PFSK-1 (cell line): ENCODE measurements around the gene BCAS3.

Experiments
- FOXP2 ChIP-seq: optimal IDR thresholded peaks from 2 replicates; pipeline ENCODE3; 2011; ENCODE audit warnings: borderline replicate concordance, control low read depth, inconsistent platforms; ENCODE audit not compliant: insufficient read depth; ENCODE audit errors: extremely low read length, extremely low read depth
- POLR2AphosphoS5 ChIP-seq: IDR thresholded peaks from 2 replicates; pipeline ENCODE4 v1.6.1; 2012; ENCODE audit warnings: low read depth, mild to moderate bottlenecking, control low read depth, low read length, moderate library complexity
- REST ChIP-seq, 2 experiments: IDR thresholded peaks; 2 replicates each; pipeline versions ENCODE4 v1.6.1 to v1.8.0; 2011 to 2012; ENCODE audit warnings: low read depth in 2 of 2, low read length in 2 of 2, control low read depth in 1 of 2, inconsistent platforms in 1 of 2, mild to moderate bottlenecking in 1 of 2, moderate library complexity in 1 of 2; ENCODE audit not compliant: insufficient read depth in 1 of 2
- SIN3A ChIP-seq: IDR thresholded peaks from 2 replicates; pipeline ENCODE4 v1.6.1; 2012; ENCODE audit warnings: mild to moderate bottlenecking, low read length, moderate library complexity, borderline replicate concordance; ENCODE audit not compliant: insufficient read depth
- TAF1 ChIP-seq: IDR thresholded peaks from 2 replicates; pipeline ENCODE4 v1.6.1; 2012; ENCODE audit warnings: low read length, control low read depth, borderline replicate concordance; ENCODE audit not compliant: insufficient read depth

BCAS3 gene

GRCh38 chr17:60782742-60783141 is 105.1 kb downstream of the BCAS3 start:
- no peak for TF ChIP-seq FOXP2
- TF ChIP-seq POLR2AphosphoS5, result no peak
- no peak for TF ChIP-seq SIN3A
- TF ChIP-seq TAF1, result no peak
- no peak for TF ChIP-seq REST (IDR thresholded peaks at IDR 0.05; ENCODE audit: insufficient read depth in 1 of 2, low read depth in 2 of 2, low read length in 2 of 2)

GRCh38 chr17:60790205-60790604 is 112.6 kb downstream of the BCAS3 start:
- TF ChIP-seq FOXP2 (no peak), POLR2AphosphoS5 (no peak), REST (IDR thresholded peaks at IDR 0.05; ENCODE audit: insufficient read depth in 1 of 2, low read depth in 2 of 2, low read length in 2 of 2) (no peak), TAF1 (no peak), SIN3A (no peak)

- TF ChIP-seq SIN3A, result no peak
These were observed 114.7 kb downstream of the BCAS3 start for GRCh38 chr17:60792250-60792898.

- TF ChIP-seq SIN3A, result no peak
- TF ChIP-seq TAF1, result no peak
- TF ChIP-seq REST (IDR thresholded peaks at IDR 0.05; ENCODE audit: insufficient read depth in 1 of 2, low read depth in 2 of 2, low read length in 2 of 2), result no peak
- no peak for TF ChIP-seq POLR2AphosphoS5
- no peak for TF ChIP-seq FOXP2
These were observed 120.9 kb downstream of the BCAS3 start for GRCh38 chr17:60798576-60798975.

- TF ChIP-seq REST (IDR thresholded peaks at IDR 0.05; ENCODE audit: insufficient read depth in 1 of 2, low read depth in 2 of 2, low read length in 2 of 2) (no peak), FOXP2 (no peak), POLR2AphosphoS5 (no peak), TAF1 (no peak), SIN3A (no peak)
These were observed 124.7 kb downstream of the BCAS3 start for GRCh38 chr17:60802377-60802776.
